ENCODE measurements around the gene GPR26.

Gene GPR26

GRCh38 chr10:123741711-123742110, 75.6 kb downstream of the GPR26 start:
- in situ Hi-C loops (cut with MboI; ENCODE audit: low sequenced_read_pairs, unreplicated experiment) = no loop called here
- no peak for DNase-seq (ENCODE audit: low spot score)
- TF ChIP-seq CTCF (IDR thresholded peaks at IDR 0.05; ENCODE audit: borderline replicate concordance, control extremely low read depth, extremely low read depth, insufficient read depth, missing control alignments) = no peak

- no peak for TF ChIP-seq CTCF (IDR thresholded peaks at IDR 0.05; ENCODE audit: borderline replicate concordance, control extremely low read depth, extremely low read depth, insufficient read depth, missing control alignments)
- no peak for DNase-seq (ENCODE audit: low spot score)
- in situ Hi-C loops (cut with MboI; ENCODE audit: low sequenced_read_pairs, unreplicated experiment) = no loop called here
Observed at GRCh38 chr10:123742751-123743440, 76.7 kb downstream of the GPR26 start.

- no peak for TF ChIP-seq CTCF (IDR thresholded peaks at IDR 0.05; ENCODE audit: borderline replicate concordance, control extremely low read depth, extremely low read depth, insufficient read depth, missing control alignments)
- in situ Hi-C loops (cut with MboI; ENCODE audit: low sequenced_read_pairs, unreplicated experiment) = no loop called here
Observed at GRCh38 chr10:123743441-123744223, 77.5 kb downstream of the GPR26 start.

DNA sequence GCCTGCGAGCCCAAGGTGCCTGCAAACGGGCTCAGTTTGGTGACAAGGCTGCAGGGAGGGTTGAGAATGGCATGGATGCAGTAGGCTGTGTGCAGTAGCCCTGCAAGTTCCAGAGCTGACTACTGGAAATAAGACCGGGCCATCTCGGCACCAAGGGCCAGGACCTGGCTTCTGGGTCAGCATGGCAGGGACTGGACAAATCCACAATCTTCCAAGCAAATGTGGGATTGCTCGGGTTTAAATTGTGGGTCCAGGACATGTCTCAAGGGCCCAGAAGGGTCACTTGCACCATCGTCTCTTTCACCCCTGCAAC, 78.0 kb downstream of the GPR26 start:
- DNase-seq (ENCODE audit: low spot score) = no peak
- TF ChIP-seq CTCF (IDR thresholded peaks at IDR 0.05; ENCODE audit: borderline replicate concordance, control extremely low read depth, extremely low read depth, insufficient read depth, missing control alignments) = no peak
- in situ Hi-C loops (cut with MboI; ENCODE audit: low sequenced_read_pairs, unreplicated experiment) = no loop called here

More at GRCh38 chr10:123743441-123744223, 77.5 kb downstream of the GPR26 start:
- DNase-seq (ENCODE audit: low spot score) = no peak

Measured in GM13976 (cell line).